Stimulated activated CD4-positive, alpha-beta T cell treated with anti-CD3 and anti-CD28 coated beads, Interleukin-1b, Interleukin-23, amount 100 ng/mL, for 48 hours (primary cell): Measurements from ENCODE around the gene MAGI2.

Experiments
- DNase-seq: peaks from one replicate; pipeline ENCODE4 v3.0.0-alpha.2; 2020

The MAGI2 gene

GRCh38 chr7:79361214-79361613 lies 92.3 kb downstream of the MAGI2 start:
- no peak for DNase-seq

GRCh38 chr7:79359827-79360226 lies 93.6 kb downstream of the MAGI2 start:
- DNase-seq = no peak

- no peak for DNase-seq
These were observed 96.4 kb downstream of the MAGI2 start for GRCh38 chr7:79357101-79357500.

GRCh38 chr7:79353720-79354468 lies 99.6 kb downstream of the MAGI2 start:
- DNase-seq = no peak

GRCh38 chr7:79352323-79352722 lies 101.1 kb downstream of the MAGI2 start:
- no peak for DNase-seq

- no peak for DNase-seq
These were observed 106.1 kb downstream of the MAGI2 start for GRCh38 chr7:79347351-79347750.

- DNase-seq = no peak
These were observed 111.6 kb downstream of the MAGI2 start for GRCh38 chr7:79341902-79342301.

- no peak for DNase-seq
These were observed 113.3 kb downstream of the MAGI2 start for GRCh38 chr7:79340212-79340611.

- no peak for DNase-seq
These were observed 114.1 kb downstream of the MAGI2 start for GRCh38 chr7:79339208-79339925.

- DNase-seq = no peak
These were observed 115.8 kb downstream of the MAGI2 start for GRCh38 chr7:79337717-79338116.

- no peak for DNase-seq
These were observed 118.6 kb downstream of the MAGI2 start for GRCh38 chr7:79334841-79335240.

GRCh38 chr7:79334334-79334733 lies 119.1 kb downstream of the MAGI2 start:
- no peak for DNase-seq

GRCh38 chr7:79332091-79332490 lies 121.4 kb downstream of the MAGI2 start:
- no peak for DNase-seq

- DNase-seq = no peak
These were observed 124.0 kb downstream of the MAGI2 start for GRCh38 chr7:79329464-79329863.

- no peak for DNase-seq
These were observed 132.6 kb downstream of the MAGI2 start for GRCh38 chr7:79320741-79321473.

GRCh38 chr7:79319369-79319768 lies 134.1 kb downstream of the MAGI2 start:
- DNase-seq = no peak

- DNase-seq = no peak
These were observed 135.7 kb downstream of the MAGI2 start for GRCh38 chr7:79317728-79318127.

- DNase-seq = no peak
These were observed 141.4 kb downstream of the MAGI2 start for GRCh38 chr7:79312022-79312421.

GRCh38 chr7:79308192-79308591 lies 145.3 kb downstream of the MAGI2 start:
- no peak for DNase-seq

- no peak for DNase-seq
These were observed 146.1 kb downstream of the MAGI2 start for GRCh38 chr7:79307376-79307775.

GRCh38 chr7:79304711-79305110 lies 148.8 kb downstream of the MAGI2 start:
- DNase-seq = no peak

- no peak for DNase-seq
These were observed 151.2 kb downstream of the MAGI2 start for GRCh38 chr7:79302293-79302692.

- no peak for DNase-seq
These were observed 152.0 kb downstream of the MAGI2 start for GRCh38 chr7:79301419-79301818.

- no peak for DNase-seq
These were observed 152.9 kb downstream of the MAGI2 start for GRCh38 chr7:79300573-79300972.
